NCI-H345 treated with DMSO at 0.1 percent for 48 hours (cell line): ENCODE data around the gene SSBP3.
"Not testable (repeated sequence)": the region's sequence is repeated elsewhere in the genome, so short reads cannot be mapped to it uniquely, and the experiment has no call there.

Experiments
- DNase-seq: peaks from one replicate; lab custom pipeline; 2025; ENCODE audit not compliant: unreplicated experiment; lab: John Stamatoyannopoulos, UW

SSBP3 gene

DNA sequence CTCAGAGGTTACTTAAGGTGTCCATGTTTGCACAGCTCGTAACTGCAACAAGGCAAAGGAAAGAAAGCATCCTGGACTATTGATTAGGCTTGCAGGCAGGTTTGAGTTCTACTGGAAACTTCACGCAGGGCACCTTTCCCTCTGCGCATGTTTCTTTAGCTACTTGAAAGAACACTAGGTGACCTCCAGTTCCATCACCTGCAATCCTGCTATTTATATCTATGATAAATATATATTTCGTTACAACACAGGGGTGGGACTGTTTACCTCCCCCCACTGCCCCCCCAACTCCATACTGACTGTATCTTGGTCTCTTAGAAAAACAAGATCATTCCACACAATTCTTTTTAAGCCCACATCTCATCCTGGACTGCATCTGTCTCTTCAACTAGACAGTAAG, 12.1 kb downstream of the SSBP3 start:
- DNase-seq: no peak

DNA sequence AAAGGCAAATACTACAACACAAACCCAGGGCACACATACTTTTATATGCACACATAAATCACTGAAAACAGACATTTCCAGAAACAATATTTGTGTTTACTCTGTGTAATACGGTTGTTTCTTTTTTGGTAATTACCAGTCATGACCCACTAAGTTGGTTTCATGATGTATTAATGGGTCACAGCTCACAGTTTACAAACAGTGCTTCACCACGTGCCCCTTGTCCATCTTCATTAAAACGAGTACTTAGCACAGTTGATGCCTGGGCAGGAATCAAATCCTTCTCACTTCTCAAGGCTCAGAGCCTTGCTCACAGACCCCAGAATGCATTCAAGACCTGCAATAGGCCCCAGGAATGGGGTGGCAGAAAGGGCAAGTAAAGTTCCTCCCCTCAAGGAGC, 13.8 kb downstream of the SSBP3 start:
- DNase-seq: no peak

DNA sequence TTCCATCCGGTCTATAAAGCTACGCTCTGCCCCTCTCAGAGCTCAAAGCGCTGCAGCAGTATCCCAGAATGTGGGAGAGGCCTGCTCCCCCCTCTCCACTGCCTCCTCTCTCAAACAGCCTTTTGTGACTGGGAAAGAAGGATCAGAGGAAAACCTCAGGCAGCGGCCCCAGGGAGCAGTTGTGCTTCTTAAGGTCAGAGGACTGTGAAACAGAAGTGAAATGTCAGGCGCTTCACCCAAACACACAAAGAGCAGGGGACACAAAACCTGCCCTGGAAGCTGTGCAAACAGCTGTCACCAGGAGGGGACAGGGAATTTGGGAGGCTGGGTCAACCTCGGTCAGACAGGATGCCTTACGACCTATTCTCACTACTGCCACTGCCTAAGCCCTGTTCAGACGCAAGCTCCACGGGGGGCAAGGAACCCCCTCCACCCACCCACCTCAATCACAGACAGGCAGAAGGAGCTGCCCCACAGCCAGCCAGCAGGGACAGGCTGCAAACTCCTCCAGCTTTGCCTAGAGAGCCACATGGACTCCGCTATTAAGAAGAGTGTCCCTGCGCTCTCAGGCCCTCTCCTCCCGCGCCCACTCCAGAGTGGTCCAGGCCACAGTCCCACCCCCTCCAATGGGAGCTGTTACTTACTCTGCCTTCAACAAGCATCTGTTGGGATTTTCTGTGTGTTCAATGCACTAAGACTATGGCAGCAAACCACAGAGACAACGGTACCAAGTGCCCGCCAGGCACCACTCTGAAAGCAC, 14.6 kb downstream of the SSBP3 start:
- no peak for DNase-seq

DNA sequence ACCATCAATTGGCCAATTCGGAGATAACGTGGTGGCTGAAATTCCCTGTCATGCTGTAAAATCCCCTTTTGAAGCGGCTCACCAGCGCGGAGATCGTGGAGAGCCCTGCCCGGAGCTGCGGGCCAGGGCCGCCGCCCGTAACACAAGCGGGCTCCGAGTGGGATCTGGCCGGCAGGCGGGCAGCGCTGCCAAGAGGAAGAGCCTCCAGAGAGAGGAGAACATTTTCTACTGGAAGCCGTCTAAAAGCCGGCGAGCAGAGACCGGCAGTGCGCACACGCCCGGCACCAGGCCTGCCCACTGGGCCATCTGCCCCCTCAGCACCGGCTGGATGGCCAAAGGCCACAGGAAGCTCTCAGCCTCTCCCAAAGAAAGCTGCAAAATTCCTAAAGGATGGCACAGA, 15.5 kb downstream of the SSBP3 start:
- no peak for DNase-seq

DNA sequence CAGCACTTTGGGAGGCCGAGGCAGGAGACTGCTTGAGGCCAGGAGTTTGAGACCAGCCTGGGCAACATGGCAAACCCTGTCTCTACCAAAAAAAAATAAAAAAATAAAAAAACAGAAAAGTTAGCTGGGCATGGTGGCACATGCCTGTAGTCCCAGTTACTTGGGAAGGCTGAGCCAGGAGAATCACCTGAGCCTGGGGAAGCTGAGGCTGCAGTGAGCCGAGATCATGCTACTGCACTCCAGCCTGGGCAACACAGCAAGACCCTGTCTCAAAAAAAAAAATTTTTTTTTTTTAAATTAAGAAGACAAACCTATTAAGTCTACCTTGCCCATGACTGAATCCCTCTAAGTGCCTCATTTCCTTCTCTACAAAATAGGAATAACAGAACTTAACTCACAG, 16.6 kb downstream of the SSBP3 start:
- not testable (repeated sequence) for DNase-seq

DNA sequence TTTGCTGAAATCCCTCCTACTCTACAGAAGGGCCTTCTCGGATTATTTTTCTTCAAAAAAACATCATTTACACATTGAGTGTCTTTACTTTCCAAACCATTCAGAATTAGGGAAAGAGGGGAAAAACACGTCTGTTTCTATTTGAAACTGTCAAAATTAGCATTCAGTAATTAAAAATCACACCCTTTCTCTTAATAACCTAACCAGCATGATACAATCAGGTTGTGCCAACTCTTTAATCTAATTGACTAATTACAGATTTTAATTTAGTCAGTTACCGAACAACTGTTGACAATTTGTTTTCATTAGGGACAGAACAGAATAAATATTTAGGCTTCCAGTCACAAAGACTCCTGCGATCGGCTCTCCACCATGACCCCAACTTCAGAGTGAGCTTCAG, 18.8 kb downstream of the SSBP3 start:
- DNase-seq: no peak

DNA sequence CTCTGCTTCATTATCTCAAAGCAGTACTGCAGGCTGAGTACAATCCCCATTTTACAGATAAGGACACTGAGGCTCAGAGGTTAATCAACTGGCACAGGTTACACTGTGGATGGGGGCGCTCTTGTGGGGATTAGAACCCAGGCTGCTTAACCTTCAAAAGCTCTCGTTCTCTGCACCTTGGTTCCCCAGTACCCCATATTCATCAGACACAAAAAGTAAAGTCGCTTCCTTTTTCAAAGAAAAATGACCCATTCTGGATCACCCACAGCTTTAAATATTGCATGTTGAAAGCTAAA, 20.5 kb downstream of the SSBP3 start:
- DNase-seq: no peak

DNA sequence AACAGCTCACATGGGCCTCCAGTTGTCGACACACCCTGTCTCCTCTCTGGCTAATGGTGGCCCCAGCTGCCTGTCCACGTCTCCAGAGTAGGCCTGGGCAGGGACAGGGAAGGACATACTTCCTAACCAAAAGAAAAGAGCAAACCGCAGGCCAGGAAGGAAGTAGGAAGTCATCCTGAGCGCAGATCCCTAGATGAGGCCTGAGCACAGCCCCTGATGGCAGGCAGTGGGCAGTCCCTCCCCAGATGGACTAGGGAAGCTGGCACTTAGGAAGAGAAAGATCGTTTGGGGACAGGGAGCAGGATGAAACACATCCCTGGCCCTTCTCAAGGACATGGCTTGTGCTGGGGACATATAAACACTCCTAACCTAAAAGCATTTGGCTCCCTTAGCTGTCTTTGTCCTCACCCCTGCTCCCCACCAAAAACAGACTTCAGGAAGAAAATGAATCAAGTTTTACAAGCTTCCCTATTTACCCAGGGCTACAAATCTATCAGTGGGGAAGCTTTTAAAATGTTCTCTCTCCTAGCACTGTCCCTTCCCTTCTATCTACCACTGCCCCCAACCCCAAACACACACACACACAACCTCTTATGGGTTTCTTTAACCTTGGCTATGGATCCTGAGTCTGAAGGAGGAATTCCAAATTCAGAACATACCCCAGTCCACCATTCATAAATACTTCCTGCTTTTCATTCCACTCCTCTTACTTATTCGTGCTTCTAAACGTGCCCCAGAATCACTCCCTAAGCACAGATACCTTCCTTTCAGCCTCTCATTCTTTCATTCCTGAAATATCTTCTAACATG, 21.1 kb downstream of the SSBP3 start:
- no peak for DNase-seq

DNA sequence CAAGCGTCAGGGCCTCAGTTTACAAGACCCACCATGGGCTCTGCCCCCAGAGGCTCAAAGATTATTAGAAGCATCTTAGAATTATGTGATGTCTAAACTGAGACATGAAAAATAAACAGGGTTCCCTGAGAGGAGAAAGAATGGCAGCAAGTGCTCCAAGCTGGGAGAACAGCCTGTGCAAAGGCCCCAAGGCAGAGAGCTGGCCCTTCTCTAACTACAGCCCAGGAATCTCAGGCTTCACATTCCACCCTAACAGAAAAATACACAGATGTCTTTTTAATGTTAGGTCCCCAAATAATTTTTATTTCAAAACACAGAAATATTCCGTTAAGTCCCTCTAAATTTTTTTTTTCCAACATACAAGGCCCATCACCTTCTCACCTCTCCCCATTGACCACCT, 21.7 kb downstream of the SSBP3 start:
- no peak for DNase-seq

DNA sequence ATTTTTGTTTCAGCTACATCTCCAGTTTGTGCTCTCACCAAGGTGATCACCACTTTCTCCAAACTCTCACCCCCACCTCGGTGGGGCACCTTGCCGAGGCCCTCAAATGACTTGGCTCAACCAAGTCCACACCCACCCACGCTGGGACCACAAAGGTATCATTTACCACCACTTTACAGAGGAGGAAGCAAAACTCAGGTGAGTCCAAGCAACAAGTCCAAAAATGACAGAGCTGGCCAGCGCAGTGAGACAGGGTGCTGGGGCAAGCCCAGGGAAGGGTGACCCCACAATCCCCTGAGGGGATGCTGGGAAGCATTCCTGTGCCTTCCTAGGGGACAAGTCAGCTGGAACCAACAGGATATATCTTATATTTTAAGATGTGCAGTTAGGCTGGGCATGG, 24.7 kb downstream of the SSBP3 start:
- DNase-seq: no peak

DNA sequence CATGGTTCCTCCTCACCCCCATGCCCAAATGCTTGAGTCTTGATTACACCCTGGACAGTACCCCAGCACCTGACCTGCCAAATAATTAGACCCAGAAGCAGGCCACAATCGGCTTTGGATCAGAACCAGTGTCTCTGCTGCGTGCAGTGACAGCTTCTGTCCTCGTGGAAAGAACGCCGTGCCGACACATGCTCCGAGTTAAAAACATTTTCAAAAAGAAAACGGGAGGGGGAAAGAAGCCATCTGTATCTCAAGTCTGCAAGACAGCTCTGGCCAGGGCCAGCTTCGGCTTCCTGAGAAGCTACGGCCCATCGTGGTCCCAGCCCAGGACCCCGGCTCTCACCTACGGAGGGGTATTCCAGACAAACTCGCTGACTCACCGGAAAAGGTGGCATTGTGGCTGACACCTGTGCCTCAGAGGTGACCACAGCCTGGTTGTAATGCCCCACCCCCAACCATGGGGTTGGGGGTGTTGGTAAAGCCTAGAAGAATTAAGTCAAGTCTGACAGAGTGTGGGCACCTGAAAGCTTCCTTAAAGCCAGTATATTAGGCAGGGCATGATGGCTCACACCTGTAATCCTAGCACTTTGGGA, 25.8 kb downstream of the SSBP3 start:
- DNase-seq: no peak

DNA sequence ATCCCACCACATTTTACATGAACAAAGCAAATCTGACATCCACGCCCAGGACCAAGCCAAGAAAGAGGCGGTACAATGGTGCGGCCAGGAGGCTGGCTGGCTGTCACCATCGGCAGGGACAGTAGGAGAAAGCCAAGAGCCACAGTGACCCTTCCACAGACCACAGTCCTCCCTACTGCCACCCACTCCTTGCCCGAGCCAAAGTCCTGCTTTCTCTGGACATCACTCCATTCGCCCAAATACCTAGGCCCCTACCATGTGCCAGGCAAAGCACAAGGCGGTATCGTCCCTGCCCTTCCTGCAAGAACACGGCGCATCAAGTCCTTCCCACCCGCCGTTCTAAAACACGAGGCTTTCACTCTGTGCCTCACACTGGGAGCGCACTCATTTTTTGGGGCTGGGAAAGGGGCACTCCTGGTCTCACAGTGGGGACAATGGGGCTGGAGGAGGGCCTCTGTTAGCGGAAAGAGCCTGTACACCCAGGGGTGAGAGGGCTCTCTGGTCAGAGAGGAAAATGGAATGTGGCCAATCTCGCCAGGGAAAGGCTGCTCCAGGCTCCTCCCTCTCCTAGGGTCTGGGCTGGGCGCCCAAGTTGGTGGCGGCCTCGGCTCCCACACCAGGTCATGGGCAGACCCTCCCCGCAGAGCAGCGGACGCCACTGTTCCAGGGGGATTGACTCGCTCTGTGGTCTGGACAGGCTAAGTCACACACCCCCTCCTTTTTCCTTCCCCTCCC, 26.5 kb downstream of the SSBP3 start:
- no peak for DNase-seq

DNA sequence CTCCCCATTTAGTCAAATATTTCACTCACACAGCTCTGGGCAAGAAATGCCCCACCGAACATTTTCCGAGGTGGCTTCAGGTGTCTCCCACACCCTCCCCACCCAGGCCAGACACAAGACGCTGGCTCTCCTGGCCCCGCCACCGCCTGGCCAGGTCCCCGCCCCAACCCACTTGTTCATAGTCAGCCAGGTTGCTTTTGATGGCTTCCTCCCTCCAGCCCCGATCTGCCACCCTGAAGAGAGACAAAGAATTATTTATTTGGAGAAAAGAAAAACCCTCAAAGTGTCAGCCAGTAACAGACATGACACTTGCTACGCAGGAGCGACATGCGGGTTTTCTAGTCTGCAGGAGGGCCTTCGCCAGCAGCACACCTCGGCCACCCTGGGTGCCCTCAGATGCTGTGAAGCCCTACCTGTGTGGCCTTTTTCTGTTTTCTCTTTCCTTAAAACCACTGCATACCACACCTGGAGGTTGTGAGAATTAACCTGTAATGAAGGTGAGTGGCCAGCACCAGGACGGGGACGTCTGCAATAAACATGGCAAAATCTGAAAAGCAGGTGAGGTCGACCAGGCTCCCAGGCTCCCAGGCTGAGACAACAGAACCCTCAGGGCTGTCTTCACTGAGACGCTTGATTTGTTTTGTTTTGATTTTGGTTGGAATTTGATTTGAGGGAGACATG, 27.2 kb downstream of the SSBP3 start:
- DNase-seq: no peak

DNA sequence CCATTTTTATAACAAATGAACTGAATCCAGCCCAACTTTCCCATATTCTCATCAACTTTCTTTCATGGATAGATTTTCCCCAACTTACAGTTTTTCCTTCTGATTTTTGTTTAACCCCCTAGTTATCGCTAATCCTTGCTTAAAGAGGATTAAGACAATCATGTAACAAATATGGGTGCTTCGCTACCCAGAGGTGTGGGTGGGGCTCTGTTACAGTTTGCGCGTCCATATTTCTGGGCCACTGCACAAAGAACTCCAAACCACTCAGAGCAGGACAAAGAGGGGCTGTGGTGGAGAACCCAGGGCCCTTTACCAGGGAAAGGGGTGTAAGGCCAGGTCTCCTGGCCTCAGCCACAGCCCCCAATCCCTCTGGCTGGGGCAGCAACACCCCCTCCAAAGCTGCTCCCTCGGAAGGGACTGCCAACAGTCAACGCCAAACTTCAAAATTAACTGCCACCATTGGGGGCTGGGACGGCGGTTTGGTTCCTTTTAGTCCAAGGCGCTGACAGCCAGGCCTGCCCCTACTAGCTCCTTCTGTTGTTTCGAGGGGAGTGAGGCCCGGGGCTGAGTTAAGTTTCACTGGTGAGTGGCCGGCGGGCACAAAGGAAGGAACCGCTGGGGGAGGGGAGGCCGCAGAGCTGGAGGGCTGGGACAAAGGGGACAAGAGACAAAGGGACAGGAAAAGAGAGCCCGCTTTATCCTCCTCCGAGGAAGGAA, 27.9 kb downstream of the SSBP3 start:
- no peak for DNase-seq

DNA sequence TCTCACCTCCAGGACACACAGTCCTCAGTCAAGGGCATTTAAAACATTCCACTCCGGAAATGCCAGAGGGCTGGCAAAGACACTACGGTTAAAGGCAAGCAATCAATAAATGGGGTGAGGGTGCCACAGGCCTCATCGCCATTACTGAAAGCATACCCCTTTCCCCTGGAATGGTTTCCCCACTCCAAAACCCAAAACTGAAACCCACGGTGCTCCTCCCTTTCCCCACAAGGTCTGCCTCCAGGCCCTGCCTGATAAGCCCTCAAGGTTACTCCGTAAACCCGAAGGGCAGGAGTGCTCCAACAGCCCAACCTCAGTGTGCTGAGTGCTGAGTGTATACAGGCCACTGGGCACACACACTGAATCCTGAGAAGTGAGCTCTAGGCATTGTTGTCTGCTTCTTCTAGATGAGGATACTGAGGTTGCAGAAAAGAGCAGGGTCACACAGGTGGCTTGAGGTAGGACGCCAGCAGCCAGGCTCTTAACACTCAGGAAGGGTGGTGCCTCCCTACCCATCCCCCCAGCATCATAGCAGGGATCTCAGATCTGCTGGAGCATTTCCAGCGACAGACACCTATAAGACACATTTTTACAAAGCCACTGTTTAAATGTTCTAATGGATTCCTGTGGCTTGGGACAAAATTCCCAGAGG, 29.0 kb downstream of the SSBP3 start:
- no peak for DNase-seq

DNA sequence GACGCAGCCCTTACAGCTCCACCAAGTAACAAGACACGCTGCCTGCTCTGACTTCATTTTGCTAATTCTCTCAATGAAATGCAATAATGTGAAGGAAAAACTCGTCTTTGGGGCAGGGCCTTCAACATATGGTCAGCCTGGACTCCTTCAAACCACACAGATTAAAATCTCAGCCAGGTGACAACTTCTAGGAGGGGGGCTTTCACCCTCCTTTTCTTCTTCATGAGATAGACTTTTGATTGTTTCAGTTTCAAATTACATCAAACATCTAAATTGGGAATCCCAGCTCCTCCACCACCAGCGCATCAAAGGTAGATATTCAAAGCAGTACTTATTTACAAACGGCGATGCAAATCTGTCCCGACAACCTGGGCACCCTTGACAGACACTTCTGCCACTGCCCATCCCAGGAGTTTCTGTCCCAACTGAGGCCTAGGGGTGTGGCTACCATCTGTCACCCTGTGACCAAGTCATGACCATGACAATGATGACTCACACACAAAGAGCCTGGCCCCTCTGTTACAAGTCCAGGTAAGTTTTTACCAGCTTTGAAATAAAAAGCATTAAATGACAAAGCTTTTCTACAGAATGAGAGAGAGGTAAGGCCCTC, 29.7 kb downstream of the SSBP3 start:
- no peak for DNase-seq

DNA sequence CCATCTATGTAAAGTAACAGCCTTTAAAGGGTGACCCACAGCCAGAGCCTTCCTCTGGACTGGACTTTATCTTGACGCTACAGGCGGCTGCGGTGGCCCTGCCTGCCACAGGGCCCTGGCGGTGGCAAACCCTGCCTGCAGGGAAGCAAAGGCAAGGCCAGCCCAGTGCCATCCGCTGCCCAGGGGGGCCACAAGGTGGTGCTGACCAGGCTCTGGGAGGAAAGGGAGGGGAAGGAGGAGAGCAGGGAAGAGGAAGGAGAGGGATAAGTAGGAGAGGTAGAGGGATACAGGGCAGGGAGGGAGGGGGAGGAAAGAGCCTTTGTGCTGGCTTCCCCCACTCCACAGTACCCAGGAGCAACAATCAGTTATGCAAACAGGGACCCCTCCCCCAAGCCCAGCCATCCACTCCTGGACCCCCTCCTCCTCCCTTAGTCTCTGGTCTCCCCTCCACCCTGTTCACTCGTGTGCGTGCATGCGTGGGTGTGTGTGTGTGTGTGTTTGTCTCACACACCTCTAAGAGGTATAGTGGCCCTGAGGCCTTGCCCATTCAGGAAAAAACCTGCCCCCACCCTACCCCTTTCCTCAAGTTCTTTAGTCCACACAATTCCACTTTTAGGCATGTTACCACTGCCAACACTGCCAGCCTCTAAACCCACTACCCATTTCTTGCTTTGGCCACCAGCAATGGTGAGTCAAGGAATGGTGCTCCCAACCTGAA, 30.3 kb downstream of the SSBP3 start:
- DNase-seq: no peak

DNA sequence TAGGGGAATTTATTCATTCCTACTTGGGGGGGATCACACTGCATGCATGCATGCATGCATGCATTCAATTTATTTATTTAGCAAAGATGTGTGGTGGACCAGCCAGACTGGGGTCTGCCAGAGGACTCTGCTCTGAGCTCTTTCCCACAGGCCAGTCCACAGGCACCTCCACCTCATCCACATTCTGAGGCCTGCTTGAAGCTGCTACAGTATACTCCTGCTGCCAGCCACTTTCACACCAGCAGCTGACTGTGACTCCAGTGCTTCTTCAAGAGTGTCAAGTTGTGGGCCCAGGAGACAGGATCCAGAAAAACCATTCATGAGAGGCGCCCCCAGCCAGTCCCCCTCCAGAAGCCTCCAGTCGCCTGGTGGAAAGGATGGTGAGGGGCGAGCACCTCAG, 30.9 kb downstream of the SSBP3 start:
- DNase-seq: no peak

DNA sequence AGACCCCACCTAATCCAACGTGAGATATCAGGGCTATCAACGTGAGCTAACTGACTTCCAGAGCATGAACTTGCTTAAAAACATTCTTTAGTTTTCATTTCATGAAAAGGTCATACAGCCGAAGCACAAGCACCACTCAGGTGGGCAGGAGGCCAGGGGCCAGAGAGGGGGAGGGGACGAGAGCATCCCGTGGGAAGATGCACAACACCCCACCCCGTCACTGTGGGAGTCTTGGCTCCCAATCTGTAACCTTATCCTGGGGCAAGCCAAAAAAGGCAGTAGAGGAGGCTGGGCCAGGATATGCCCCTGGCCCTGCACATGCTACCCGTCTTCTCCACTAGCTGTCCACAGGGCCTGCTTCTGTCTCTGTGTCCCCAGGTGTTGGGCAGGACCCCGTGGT, 31.4 kb downstream of the SSBP3 start:
- DNase-seq: no peak
